ENCODE data around the gene HNRNPK. TPM values are rescaled to one million over a fixed set of nuclear protein-coding genes. Genes with fewer than 3 reads are reported as not detected.
A peak's percentile ranks its signal among the peaks of the same experiment; 100 is the strongest.

HNRNPK gene
- 100 to 1,000 TPM; 520 to 678 (median 632) TPM for total RNA-seq (2021; fragmentation: NEBNext Ultra II Directional; extraction: Animal tissue kit (Norgen Biotek cat#: 25700))
- long read RNA-seq, partial matches to known transcripts, result 41 of 589 reads
- long read RNA-seq, other reads (novel, unspliced or antisense), result 546 of 589 reads

DNA sequence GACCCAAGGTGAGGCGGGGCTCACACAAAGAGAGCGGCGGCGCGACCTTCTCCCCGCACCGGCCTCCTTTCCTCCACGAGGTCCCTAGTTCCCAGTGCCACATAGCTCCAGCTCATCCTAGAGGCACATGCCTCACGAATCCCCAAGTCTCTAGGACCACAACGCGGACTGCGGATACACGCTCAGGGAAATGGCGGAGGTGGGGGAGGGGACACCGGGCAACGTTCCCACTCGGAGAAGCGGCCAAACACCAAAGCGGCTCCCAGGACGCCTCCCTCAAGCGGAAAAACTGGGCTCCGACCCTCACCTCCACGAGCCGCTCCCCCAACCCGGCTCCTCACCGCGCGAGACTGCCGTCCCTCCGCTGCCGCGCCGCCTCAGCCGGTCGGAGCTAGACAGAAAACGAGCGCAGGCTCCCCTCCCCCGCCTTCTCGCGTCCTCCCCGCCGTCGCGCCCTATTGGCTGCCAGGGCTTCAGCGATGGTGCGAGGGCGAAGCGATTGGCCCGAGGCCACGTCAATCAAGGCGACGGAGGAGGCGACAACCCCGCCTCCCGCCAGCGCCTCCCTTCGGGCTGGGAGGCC, at the start of gene HNRNPK:
Gene HNRNPK, minus strand, starts transcription at position 404 of the 583 bp plus-strand sequence. CDS start 1,963 bp downstream, outside the sequence.
- peak; percentile 99 for DNase-seq
- H3K4me3 Mint-ChIP-seq, result peak within 1 kb of the TSS; percentile 98
- no peak for TF ChIP-seq CTCF (IDR thresholded peaks at IDR 0.05)
- H3K4me1 Mint-ChIP-seq (ENCODE audit: low read depth), result peaks cover 51% of the 10 kb centered on the region
- peaks cover 49% of the 10 kb centered on the region for H3K36me3 Mint-ChIP-seq (ENCODE audit: low read depth)
- H3K27me3 Mint-ChIP-seq (ENCODE audit: insufficient read depth), result peaks cover 18% of the 10 kb centered on the region
- H3K27ac Mint-ChIP-seq, result peak within 1 kb of the TSS; percentile 99
- H3K9me3 Mint-ChIP-seq, result no peaks in the 10 kb centered on the region

DNA sequence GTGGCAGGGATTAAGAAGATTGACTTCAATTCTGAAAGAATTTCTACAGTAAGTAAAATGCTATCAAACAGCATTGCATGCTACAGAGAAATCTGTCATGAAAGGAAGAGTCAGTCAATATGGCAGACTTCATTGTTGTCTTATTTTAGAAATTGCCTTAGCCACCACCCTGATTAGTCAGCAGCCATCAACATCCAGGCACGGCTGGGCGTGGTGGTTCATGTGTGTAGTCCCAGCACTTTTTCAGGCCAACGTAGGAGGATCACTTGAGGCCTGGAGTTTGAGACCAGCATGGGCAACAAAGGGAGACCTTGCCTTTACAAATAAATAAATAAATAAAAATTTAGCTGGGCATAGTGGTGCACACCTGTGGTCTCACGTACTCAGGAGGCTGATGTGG, 47.2 kb upstream of the HNRNPK start:
- no peak for DNase-seq
- TF ChIP-seq CTCF (IDR thresholded peaks at IDR 0.05), result no peak
- Mint-ChIP-seq H3K27ac (no peak overlapping the region), H3K4me3 (no peak overlapping the region), H3K27me3 (ENCODE audit: insufficient read depth) (peaks cover 5% of the 10 kb centered on the region; the same call in 1 of the 2 replicates), H3K9me3 (no peaks in the 10 kb centered on the region), H3K4me1 (ENCODE audit: low read depth) (no peaks in the 10 kb centered on the region), H3K36me3 (ENCODE audit: low read depth) (no peaks in the 10 kb centered on the region)

DNA sequence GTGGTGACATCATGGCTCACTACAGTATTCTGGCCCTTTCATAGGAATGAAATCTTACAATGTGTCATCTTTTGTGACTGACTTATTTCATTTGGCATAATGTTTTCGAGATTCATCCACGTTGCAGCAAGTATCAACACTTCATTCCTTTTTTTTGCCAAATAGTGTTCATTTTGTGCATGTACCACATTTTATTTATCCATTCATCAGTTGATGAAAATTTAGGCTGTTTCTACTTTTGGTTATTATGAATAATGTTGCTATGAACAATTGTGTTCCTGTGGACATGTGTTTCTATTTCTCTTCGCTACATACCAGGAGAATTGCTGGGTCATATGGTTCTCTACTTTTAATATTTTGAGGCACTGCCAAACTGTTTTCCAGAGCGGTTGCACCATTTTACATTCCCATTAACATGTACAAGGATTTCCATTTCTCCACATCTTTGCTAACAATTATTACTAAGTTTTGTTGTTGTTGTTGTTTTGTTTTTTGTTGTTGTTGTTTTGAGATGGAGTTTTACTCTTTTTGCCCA, 44.1 kb upstream of the HNRNPK start:
- no peak for DNase-seq
- no peaks in the 10 kb centered on the region for H3K36me3 Mint-ChIP-seq (ENCODE audit: low read depth)
- H3K4me1 Mint-ChIP-seq (ENCODE audit: low read depth), result no peaks in the 10 kb centered on the region
- no peak overlapping the region for H3K27ac Mint-ChIP-seq
- no peaks in the 10 kb centered on the region for H3K27me3 Mint-ChIP-seq (ENCODE audit: insufficient read depth)
- no peak for TF ChIP-seq CTCF (IDR thresholded peaks at IDR 0.05)
- H3K9me3 Mint-ChIP-seq, result no peaks in the 10 kb centered on the region
- H3K4me3 Mint-ChIP-seq, result no peak overlapping the region

GRCh38 chr9:84007662-84008061, 27.6 kb upstream of the HNRNPK start:
- no peaks in the 10 kb centered on the region for H3K4me1 Mint-ChIP-seq (ENCODE audit: low read depth)
- H3K27ac Mint-ChIP-seq, result no peak overlapping the region
- TF ChIP-seq CTCF (IDR thresholded peaks at IDR 0.05), result no peak
- H3K36me3 Mint-ChIP-seq (ENCODE audit: low read depth), result no peaks in the 10 kb centered on the region; the same call in 1 of the 2 replicates
- DNase-seq, result no peak
- H3K9me3 Mint-ChIP-seq, result no peaks in the 10 kb centered on the region
- no peaks in the 10 kb centered on the region for H3K27me3 Mint-ChIP-seq (ENCODE audit: insufficient read depth)
- H3K4me3 Mint-ChIP-seq, result no peak overlapping the region

DNA sequence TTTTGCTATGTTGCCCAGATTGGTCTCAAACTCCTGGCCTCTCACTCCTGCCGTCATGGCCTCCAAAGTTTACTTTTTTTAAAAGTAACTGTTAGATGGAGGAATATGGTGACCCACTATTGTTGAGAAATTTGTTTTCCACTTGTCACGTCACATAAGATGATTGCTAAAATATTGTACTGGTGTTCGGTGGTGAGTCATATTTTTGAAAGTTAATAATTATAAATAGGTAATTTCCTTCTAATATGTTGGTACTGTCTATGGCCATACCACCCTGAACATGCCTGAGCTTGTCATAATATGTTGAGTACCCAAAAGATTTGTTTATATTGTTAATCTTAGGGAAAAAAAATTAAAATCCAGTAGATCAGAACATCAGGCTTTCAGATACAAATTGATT, 23.2 kb upstream of the HNRNPK start:
- H3K9me3 Mint-ChIP-seq, result no peaks in the 10 kb centered on the region
- no peak for DNase-seq
- no peaks in the 10 kb centered on the region for H3K4me1 Mint-ChIP-seq (ENCODE audit: low read depth)
- H3K27ac Mint-ChIP-seq, result no peak overlapping the region
- no peak for TF ChIP-seq CTCF (IDR thresholded peaks at IDR 0.05)
- H3K36me3 Mint-ChIP-seq (ENCODE audit: low read depth), result peaks cover 11% of the 10 kb centered on the region
- no peak overlapping the region for H3K4me3 Mint-ChIP-seq
- H3K27me3 Mint-ChIP-seq (ENCODE audit: insufficient read depth), result no peaks in the 10 kb centered on the region
